Ishikawa (cell line): Measurements from ENCODE around the gene SLC25A15.

Experiments used
- CREB1 ChIP-seq: IDR thresholded peaks from 2 replicates; pipeline ENCODE4 v1.6.1; 2012; ENCODE audit warnings: low read depth
- EP300 ChIP-seq: IDR thresholded peaks from 2 replicates; pipeline ENCODE4 v1.6.1; 2012; ENCODE audit warnings: borderline replicate concordance
- FOXM1 ChIP-seq: IDR thresholded peaks from 2 replicates; pipeline ENCODE4 v1.6.1; 2012; ENCODE audit warnings: low read depth, borderline replicate concordance
- RAD21 ChIP-seq: IDR thresholded peaks from 2 replicates; pipeline ENCODE4 v1.6.1; 2012; ENCODE audit warnings: low read depth
- TAF1 ChIP-seq: IDR thresholded peaks from 2 replicates; pipeline ENCODE4 v1.6.1; 2012; ENCODE audit warnings: low read depth, mild to moderate bottlenecking
- TF ChIP-seq, protein P1 (sequence below): IDR thresholded peaks from 2 replicates; pipeline ENCODE4 v1.6.1; 2012; ENCODE audit warnings: low read depth, mild to moderate bottlenecking
- TF ChIP-seq, protein P2 (sequence below): IDR thresholded peaks from 2 replicates; pipeline ENCODE4 v1.6.1; 2012
- TF ChIP-seq, protein P3 (sequence below): IDR thresholded peaks from 2 replicates; pipeline ENCODE4 v1.6.1; 2012

DNA sequence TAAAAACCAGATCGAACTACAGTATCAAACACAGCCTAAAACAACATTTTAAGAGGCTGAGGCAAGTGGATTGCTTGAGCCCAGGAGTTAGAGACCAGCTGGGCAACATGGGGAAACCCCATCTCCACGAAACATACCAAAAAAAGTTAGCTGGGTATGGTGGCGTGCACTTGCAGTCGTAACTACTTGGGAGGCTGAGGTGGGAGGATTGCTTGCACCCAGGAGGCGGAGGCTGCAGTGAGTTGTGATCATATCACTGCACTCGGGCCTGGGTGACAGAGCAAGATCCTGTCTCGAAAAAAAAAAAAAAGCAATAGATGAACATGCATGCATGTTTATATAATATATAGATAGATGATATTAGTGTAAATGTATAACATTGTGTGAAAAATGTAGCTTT lies 13.2 kb upstream of the SLC25A15 start:
- TF ChIP-seq, protein P1, sequence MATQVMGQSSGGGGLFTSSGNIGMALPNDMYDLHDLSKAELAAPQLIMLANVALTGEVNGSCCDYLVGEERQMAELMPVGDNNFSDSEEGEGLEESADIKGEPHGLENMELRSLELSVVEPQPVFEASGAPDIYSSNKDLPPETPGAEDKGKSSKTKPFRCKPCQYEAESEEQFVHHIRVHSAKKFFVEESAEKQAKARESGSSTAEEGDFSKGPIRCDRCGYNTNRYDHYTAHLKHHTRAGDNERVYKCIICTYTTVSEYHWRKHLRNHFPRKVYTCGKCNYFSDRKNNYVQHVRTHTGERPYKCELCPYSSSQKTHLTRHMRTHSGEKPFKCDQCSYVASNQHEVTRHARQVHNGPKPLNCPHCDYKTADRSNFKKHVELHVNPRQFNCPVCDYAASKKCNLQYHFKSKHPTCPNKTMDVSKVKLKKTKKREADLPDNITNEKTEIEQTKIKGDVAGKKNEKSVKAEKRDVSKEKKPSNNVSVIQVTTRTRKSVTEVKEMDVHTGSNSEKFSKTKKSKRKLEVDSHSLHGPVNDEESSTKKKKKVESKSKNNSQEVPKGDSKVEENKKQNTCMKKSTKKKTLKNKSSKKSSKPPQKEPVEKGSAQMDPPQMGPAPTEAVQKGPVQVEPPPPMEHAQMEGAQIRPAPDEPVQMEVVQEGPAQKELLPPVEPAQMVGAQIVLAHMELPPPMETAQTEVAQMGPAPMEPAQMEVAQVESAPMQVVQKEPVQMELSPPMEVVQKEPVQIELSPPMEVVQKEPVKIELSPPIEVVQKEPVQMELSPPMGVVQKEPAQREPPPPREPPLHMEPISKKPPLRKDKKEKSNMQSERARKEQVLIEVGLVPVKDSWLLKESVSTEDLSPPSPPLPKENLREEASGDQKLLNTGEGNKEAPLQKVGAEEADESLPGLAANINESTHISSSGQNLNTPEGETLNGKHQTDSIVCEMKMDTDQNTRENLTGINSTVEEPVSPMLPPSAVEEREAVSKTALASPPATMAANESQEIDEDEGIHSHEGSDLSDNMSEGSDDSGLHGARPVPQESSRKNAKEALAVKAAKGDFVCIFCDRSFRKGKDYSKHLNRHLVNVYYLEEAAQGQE: no peak
- TF ChIP-seq FOXM1 (no peak), RAD21 (no peak), TAF1 (no peak), EP300 (no peak), CREB1 (no peak)
- TF ChIP-seq, protein P2, sequence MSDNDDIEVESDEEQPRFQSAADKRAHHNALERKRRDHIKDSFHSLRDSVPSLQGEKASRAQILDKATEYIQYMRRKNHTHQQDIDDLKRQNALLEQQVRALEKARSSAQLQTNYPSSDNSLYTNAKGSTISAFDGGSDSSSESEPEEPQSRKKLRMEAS: no peak
- TF ChIP-seq, protein P3, sequence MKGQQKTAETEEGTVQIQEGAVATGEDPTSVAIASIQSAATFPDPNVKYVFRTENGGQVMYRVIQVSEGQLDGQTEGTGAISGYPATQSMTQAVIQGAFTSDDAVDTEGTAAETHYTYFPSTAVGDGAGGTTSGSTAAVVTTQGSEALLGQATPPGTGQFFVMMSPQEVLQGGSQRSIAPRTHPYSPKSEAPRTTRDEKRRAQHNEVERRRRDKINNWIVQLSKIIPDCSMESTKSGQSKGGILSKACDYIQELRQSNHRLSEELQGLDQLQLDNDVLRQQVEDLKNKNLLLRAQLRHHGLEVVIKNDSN: no peak
